ENCODE results near the gene RAB3D. TPM values are rescaled to one million over a fixed set of nuclear protein-coding genes. Genes with fewer than 3 reads are reported as not detected.
"Not testable (repeated sequence)": the region's sequence is repeated elsewhere in the genome, so short reads cannot be mapped to it uniquely, and the experiment has no call there.

Gene RAB3D
- total RNA-seq, 1 donor from 2014 or later: 33.6 TPM

DNA sequence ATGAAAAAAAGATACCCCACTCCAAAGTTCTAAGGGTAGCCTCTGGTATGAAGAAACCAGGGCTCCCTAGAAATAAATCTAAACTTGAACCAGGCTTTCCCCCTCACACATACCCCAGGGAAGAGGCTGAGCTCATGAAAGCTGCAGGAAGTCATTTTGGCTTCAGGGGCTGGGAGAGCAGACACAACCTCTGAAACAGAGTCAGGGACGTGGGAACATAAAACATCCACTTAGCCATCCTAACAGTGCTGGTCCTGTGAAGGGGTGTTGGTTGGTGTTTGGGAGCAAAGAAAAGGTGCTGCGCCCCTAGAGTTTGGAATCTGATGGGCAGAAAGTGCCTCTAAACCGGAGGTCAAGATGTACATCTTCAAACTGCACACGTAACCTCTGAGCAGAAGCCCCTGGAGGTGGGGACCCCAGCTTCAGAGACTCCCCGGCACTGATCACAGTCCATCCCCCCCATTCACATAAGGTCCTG lies 15.8 kb downstream of the RAB3D start:
- Histone ChIP-seq H3K4me3 (no peak overlapping the region), H3K27ac (peak overlapping the region; percentile 76 to 77), H3K36me3 (peaks cover 25 to 38% of the 10 kb centered on the region in 2 donors), H3K27me3 (no peaks in the 10 kb centered on the region), H3K9me3 (no peaks in the 10 kb centered on the region), H3K4me1 (peaks cover 8 to 13% of the 10 kb centered on the region in 2 donors)
- no peak for DNase-seq (ENCODE audit: low spot score in 2 of 2)
- intact Hi-C loops (cut with DNase I): loop anchor here (2.0 kb wide), 1 partner anchor 27 kb away; the partner anchor contains the start of gene TSPAN16
- no peak for TF ChIP-seq CTCF (IDR thresholded peaks at IDR 0.05)

DNA sequence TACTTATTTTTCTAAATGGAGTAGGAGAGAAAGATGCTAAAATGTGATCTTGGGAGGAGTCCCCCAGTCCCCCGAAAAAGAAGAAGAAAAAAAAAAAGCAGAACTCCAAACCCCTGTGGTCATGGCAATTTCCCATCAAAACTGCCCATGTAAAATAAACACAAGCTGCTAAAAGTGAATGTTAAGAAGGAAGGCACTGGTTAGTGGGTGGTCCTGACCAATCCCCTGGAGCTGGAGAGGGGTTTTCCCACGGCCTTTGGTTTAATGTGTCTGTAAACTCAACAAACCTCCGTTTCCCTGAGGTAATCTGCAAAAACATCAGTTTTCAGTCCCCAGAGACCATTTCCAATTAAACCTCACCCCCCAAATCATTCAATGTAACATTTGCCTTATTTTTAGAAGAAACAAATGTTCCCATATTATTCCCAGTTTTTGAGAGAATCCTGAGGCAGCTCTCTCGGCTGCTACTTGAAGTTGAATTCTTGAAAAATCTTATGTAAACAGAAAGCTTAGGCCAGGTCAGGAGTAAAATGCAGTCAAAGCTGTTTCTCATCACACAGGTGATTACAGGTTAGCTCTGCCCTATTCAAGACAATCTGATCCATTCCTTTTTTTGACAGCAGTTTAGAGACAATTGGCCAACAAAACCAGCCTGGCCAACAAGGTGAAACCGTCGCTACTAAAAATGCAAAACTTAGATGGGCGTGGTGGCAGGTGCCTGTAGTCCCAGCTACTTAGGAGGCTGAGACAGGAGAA lies 17.0 kb downstream of the RAB3D start:
- no peak overlapping the region for H3K27ac ChIP-seq
- no peak for TF ChIP-seq CTCF (IDR thresholded peaks at IDR 0.05)
- no peaks in the 10 kb centered on the region for H3K27me3 ChIP-seq
- no peaks in the 10 kb centered on the region for H3K9me3 ChIP-seq
- DNase-seq (ENCODE audit: low spot score in 2 of 2): no peak
- no peak overlapping the region for H3K4me3 ChIP-seq
- intact Hi-C loops (cut with DNase I): loop anchor here (2.0 kb wide), 1 partner anchor 26 kb away; the partner anchor contains the start of gene TSPAN16
- H3K4me1 ChIP-seq: peaks cover 8 to 13% of the 10 kb centered on the region in 2 donors
- H3K36me3 ChIP-seq: peaks cover 14 to 27% of the 10 kb centered on the region in 2 donors

DNA sequence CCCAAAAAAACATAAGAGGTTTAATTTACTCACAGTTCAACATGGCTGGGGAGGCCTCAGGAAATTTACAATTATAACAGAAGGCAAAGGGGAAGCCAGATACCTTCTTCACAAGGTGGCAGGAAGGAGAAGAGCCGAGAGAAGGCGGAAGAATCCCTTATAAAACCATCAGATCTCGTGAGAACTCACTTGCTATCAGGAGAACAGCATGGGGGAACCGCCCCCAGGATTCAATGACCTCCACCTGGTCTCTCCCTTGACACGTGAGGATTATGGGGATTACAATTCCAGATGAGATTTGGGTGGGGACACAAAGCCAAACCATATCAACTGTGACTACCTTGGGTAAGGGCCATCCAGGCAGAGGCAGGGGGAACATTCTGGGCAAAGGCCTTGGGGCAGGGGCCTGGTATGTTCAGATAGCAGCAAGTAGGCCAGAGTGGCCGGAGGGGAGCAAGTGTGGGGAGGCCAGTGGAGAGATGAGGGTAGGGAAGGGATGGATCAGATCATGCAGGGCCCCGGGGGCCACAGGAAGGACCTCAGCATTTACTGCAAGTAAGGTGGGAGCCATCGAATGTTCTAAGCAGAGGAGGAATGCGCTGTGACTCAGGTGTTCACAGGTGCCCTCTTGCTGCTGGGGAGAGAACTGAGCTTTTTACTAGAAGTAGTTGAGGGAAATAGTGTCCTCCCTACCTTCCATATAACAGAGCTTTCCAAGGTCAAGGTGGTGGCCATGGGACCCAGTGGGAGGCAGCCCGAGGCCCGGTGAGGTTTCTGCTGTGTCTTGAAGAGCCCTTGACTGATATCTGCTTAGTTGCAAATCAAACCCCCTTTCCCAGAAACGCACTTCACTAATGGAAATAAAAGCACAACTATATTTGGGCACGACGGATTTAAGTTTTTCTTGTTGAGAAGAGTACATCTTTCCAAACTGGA lies 18.0 kb downstream of the RAB3D start:
- Histone ChIP-seq H3K36me3 (peaks cover 4 to 17% of the 10 kb centered on the region in 2 donors), H3K4me3 (no peak overlapping the region), H3K4me1 (peaks cover 8 to 13% of the 10 kb centered on the region in 2 donors), H3K27me3 (no peaks in the 10 kb centered on the region), H3K9me3 (no peaks in the 10 kb centered on the region), H3K27ac (no peak overlapping the region)
- intact Hi-C loops (cut with DNase I): loop anchor here (2.0 kb wide), 1 partner anchor 25 kb away; the partner anchor contains the start of gene TSPAN16
- no peak for TF ChIP-seq CTCF (IDR thresholded peaks at IDR 0.05)
- DNase-seq (ENCODE audit: low spot score in 2 of 2): no peak

DNA sequence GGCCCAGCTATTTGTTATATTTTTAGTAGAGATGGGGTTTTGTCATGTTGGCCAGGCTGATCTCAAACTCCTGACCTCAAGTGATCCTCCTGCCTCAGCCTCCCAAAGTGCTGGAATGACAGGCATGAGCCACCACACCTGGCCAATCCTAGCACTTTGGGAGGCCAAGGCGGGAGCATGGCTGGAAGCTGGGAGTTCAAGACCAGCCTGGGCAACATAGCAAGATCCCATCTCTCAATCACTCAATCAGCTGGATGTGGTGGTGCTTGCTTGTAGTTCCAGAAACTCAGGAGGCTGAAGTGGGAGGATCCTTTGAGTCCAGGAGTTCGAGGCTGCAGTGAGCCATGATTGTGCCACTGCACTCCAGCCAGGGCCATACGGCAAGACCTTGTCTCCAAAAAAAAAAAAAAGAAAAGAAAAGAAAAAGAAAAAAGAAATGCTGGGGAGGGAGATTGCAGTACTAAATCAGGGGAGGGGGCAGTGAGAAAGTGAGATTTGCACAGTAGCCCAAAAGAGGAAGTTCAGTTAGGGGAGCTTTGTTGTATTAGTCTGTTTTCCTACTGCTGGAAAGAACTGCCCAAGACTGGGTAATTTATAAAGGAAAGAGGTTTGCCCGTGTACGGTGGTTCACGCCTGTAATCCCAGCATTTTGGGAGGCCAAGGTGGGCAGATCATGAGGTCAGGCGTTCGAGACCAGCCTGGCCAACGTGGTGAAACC lies 19.0 kb downstream of the RAB3D start:
- H3K27ac ChIP-seq; H3K9me3 ChIP-seq; H3K27me3 ChIP-seq; DNase-seq (ENCODE audit: low spot score in 2 of 2); H3K4me3 ChIP-seq; intact Hi-C loops (cut with DNase I); H3K36me3 ChIP-seq: not testable (repeated sequence)
- peaks cover 8 to 13% of the 10 kb centered on the region in 2 donors for H3K4me1 ChIP-seq

GRCh38 chr19:11306337-11306736 lies 33.1 kb downstream of the RAB3D start:
- H3K27ac ChIP-seq: no peak overlapping the region
- no peak overlapping the region for H3K4me3 ChIP-seq
- intact Hi-C loops (cut with DNase I): no loop called here
- no peaks in the 10 kb centered on the region for H3K27me3 ChIP-seq
- H3K9me3 ChIP-seq: no peaks in the 10 kb centered on the region
- DNase-seq (ENCODE audit: low spot score in 2 of 2): no peak
- H3K4me1 ChIP-seq: no peaks in the 10 kb centered on the region
- no peaks in the 10 kb centered on the region for H3K36me3 ChIP-seq
- TF ChIP-seq CTCF (IDR thresholded peaks at IDR 0.05): no peak

Measured in ascending aorta (tissue), 2 donors.